IMR-90 (cell line): ENCODE measurements around the gene PPP1CA. TPM values are rescaled to one million over a fixed set of nuclear protein-coding genes. Genes with fewer than 3 reads are reported as not detected.

Experiments
- ATAC-seq: fragments of 200-7000 bp; cut with Tn5 transposase; 2 replicates; pipeline ENCODE4 v1.9.1; 2020; ENCODE audit warnings: low read depth, mild to moderate bottlenecking, moderate library complexity
- BruUV-seq: library from RNA; stranded (reverse); fragments of 400-500 nt; replicated peaks from 2 replicates; lab custom pipeline; 2021; lab: Mats Ljungman, UMichigan
- CTCF ChIA-PET: fragments of 300-600 bp; formaldehyde crosslinking; extraction: SDS; loops from one replicate; lab custom pipeline; 2021; ENCODE audit warnings: antibody characterized with exemption; lab: Yijun Ruan, JAX
- POLR2A ChIA-PET: fragments of 300-600 bp; sonication (Branson Sonifier 250); formaldehyde crosslinking; loops from one replicate; lab custom pipeline; 2022; ENCODE audit warnings: antibody characterized with exemption; ENCODE audit not compliant: unreplicated experiment; lab: Charles Lee
- DNase-seq: peaks from one replicate; pipeline ENCODE4 v3.0.0; 2013
- H2AFZ ChIP-seq: replicated peaks from 2 replicates; pipeline ENCODE3; 2013; ENCODE audit warnings: low read length, mild to moderate bottlenecking; ENCODE audit not compliant: poor library complexity
- H2AK5ac ChIP-seq: 2 replicates; pipeline ENCODE4 v1.6.1; 2013; ENCODE audit warnings: low read depth, low read length, inconsistent platforms
- H2AK9ac ChIP-seq: replicated peaks from 2 replicates; pipeline ENCODE3; 2013; ENCODE audit warnings: mild to moderate bottlenecking, low read depth, low read length, moderate library complexity; ENCODE audit not compliant: poor library complexity
- H2BK120ac ChIP-seq: 2 replicates; pipeline ENCODE4 v1.6.1; 2013; ENCODE audit warnings: low read depth, low read length, inconsistent platforms
- H2BK15ac ChIP-seq: 3 replicates; pipeline ENCODE4 v1.6.1; 2013; ENCODE audit warnings: low read depth, low read length, inconsistent platforms
- H2BK20ac ChIP-seq: 2 replicates; pipeline ENCODE4 v1.6.1; 2013; ENCODE audit warnings: low read depth, mild to moderate bottlenecking, inconsistent platforms, low read length, moderate library complexity
- H2BK5ac ChIP-seq: 2 replicates; pipeline ENCODE4 v1.6.1; 2013; ENCODE audit warnings: mild to moderate bottlenecking, low read depth, low read length, inconsistent platforms; ENCODE audit not compliant: poor library complexity, severe bottlenecking
- H3K14ac ChIP-seq: replicated peaks from 2 replicates; pipeline ENCODE4 v1.6.1; 2013; ENCODE audit warnings: low read depth, low read length, inconsistent platforms
- H3K18ac ChIP-seq: 2 replicates; pipeline ENCODE4 v1.6.1; 2013; ENCODE audit warnings: low read depth, low read length, control low read depth
- H3K23ac ChIP-seq: 2 replicates; pipeline ENCODE4 v1.6.1; 2013; ENCODE audit warnings: low read depth, low read length, inconsistent platforms
- H3K27ac ChIP-seq: 2 replicates; pipeline ENCODE4 v1.5.1; 2013; ENCODE audit warnings: mild to moderate bottlenecking, control low read depth, low read length; ENCODE audit not compliant: insufficient read depth
- H3K27me3 ChIP-seq: 2 replicates; pipeline ENCODE4 v1.6.1; 2013; ENCODE audit warnings: low read length; ENCODE audit not compliant: control insufficient read depth, insufficient read depth
- H3K36me3 ChIP-seq: 2 replicates; pipeline ENCODE4 v1.6.1; 2013; ENCODE audit warnings: low read length, mixed read lengths; ENCODE audit not compliant: control insufficient read depth, insufficient read depth
- H3K4ac ChIP-seq: 2 replicates; pipeline ENCODE4 v1.6.1; 2013; ENCODE audit warnings: low read depth, low read length, inconsistent platforms
- H3K4me1 ChIP-seq: 2 replicates; pipeline ENCODE4 v1.6.1; 2013; ENCODE audit warnings: low read length, mixed read lengths; ENCODE audit not compliant: control insufficient read depth, insufficient read depth
- H3K4me2 ChIP-seq: 2 replicates; pipeline ENCODE4 v1.6.1; 2013; ENCODE audit warnings: low read depth, mild to moderate bottlenecking, control low read depth, low read length, moderate library complexity
- H3K4me3 ChIP-seq: 2 replicates; pipeline ENCODE4 v1.5.1; 2013; ENCODE audit warnings: low read depth, mild to moderate bottlenecking, control low read depth, low read length, moderate library complexity; ENCODE audit not compliant: insufficient read depth
- H3K56ac ChIP-seq: 2 replicates; pipeline ENCODE4 v1.6.1; 2013; ENCODE audit warnings: low read length, inconsistent platforms; ENCODE audit not compliant: insufficient read depth; ENCODE audit errors: extremely low read depth
- H3K79me1 ChIP-seq, 2 experiments: 2 replicates each; pipeline ENCODE4 v1.6.1; 2013; ENCODE audit warnings: low read length in 2 of 2, inconsistent platforms in 1 of 2, low read depth in 1 of 2
- H3K9ac ChIP-seq: 2 replicates; pipeline ENCODE4 v1.6.1; 2013; ENCODE audit warnings: low read depth, low read length, control low read depth
- H3K9me1 ChIP-seq: 2 replicates; pipeline ENCODE4 v1.6.1; 2013; ENCODE audit warnings: low read length, inconsistent platforms; ENCODE audit not compliant: insufficient read depth
- H3K9me3 ChIP-seq: 2 replicates; pipeline ENCODE4 v1.6.1; 2013; ENCODE audit warnings: low read length; ENCODE audit not compliant: control insufficient read depth, insufficient read depth
- H4K20me1 ChIP-seq: 2 replicates; pipeline ENCODE4 v1.6.1; 2013; ENCODE audit warnings: low read length, inconsistent platforms; ENCODE audit not compliant: insufficient read depth
- H4K5ac ChIP-seq: 2 replicates; pipeline ENCODE4 v1.6.1; 2013; ENCODE audit warnings: mild to moderate bottlenecking, low read depth, low read length, control low read depth
- H4K8ac ChIP-seq, 2 experiments: 2 replicates each; pipeline ENCODE4 v1.6.1; 2013; ENCODE audit warnings: low read depth in 2 of 2, low read length in 2 of 2, control low read depth in 1 of 2, inconsistent platforms in 1 of 2
- H4K91ac ChIP-seq: 2 replicates; pipeline ENCODE4 v1.6.1; 2013; ENCODE audit warnings: low read depth, low read length, inconsistent platforms; ENCODE audit not compliant: insufficient read depth
- BHLHE40 ChIP-seq: fragments of 150-350 bp; IDR thresholded peaks from 2 replicates; pipeline ENCODE4 v1.6.1; 2016; ENCODE audit warnings: mild to moderate bottlenecking, low read depth, low read length
- CEBPB ChIP-seq: IDR thresholded peaks from 2 replicates; pipeline ENCODE4 v1.6.1; 2012; ENCODE audit warnings: low read depth, low read length, improper control_type of control experiment
- CHD1 ChIP-seq: IDR thresholded peaks from 2 replicates; pipeline ENCODE4 v1.6.1; 2012; ENCODE audit warnings: low read depth, low read length, improper control_type of control experiment
- FOS ChIP-seq: fragments of 150-350 bp; IDR thresholded peaks from 2 replicates; pipeline ENCODE4 v1.6.1; 2016; ENCODE audit warnings: low read depth, low read length
- MAFK ChIP-seq: IDR thresholded peaks from 2 replicates; pipeline ENCODE4 v1.6.1; 2012; ENCODE audit warnings: low read depth, low read length, improper control_type of control experiment
- MAZ ChIP-seq: IDR thresholded peaks from 2 replicates; pipeline ENCODE4 v1.6.1; 2012; ENCODE audit warnings: low read depth, mild to moderate bottlenecking, low read length, improper control_type of control experiment, moderate library complexity, borderline replicate concordance
- MXI1 ChIP-seq: IDR thresholded peaks from 2 replicates; pipeline ENCODE4 v1.6.1; 2012; ENCODE audit warnings: low read depth, mild to moderate bottlenecking, low read length, moderate library complexity, borderline replicate concordance
- POLR2A ChIP-seq: IDR thresholded peaks from 2 replicates; pipeline ENCODE4 v1.6.1; 2012; ENCODE audit warnings: mild to moderate bottlenecking, low read depth, low read length
- RAD21 ChIP-seq: IDR thresholded peaks from 2 replicates; pipeline ENCODE4 v1.6.1; 2012; ENCODE audit warnings: low read length, improper control_type of control experiment
- RCOR1 ChIP-seq: IDR thresholded peaks from 2 replicates; pipeline ENCODE4 v1.6.1; 2012; ENCODE audit warnings: mild to moderate bottlenecking, low read length, improper control_type of control experiment; ENCODE audit not compliant: insufficient replicate concordance
- RFX5 ChIP-seq: IDR thresholded peaks from 2 replicates; pipeline ENCODE4 v1.8.0; 2012; ENCODE audit warnings: low read depth, mild to moderate bottlenecking, low read length, moderate library complexity
- SMC3 ChIP-seq: fragments of 150-350 bp; IDR thresholded peaks from 2 replicates; pipeline ENCODE4 v1.6.1; 2016; ENCODE audit warnings: low read depth, mild to moderate bottlenecking, antibody characterized with exemption, low read length, moderate library complexity
- WGBS, 2 experiments: methylation state at CpG; one replicate each; pipeline versions ENCODE4 v1.1.5 to v1.1.7; 2013; ENCODE audit warnings: missing lambda C conversion rate in 2 of 2; ENCODE audit not compliant: insufficient read length in 1 of 2; ENCODE audit errors: extremely low coverage in 2 of 2; 5-methylcytosine and 5-hydroxymethylcytosine counted together
- dilution Hi-C: fragments of 300-500 bp; cut with HindIII; formaldehyde crosslinking; loops from one replicate; pipeline ENCODE4 v1.14.3; 2018; ENCODE audit warnings: low sequenced_read_pairs; ENCODE audit not compliant: unreplicated experiment
- in situ Hi-C: fragments of 300-500 bp; cut with MboI; formaldehyde crosslinking; loops from 3 replicates; pipeline ENCODE4 v1.14.3; 2019; ENCODE audit warnings: low sequenced_read_pairs, inconsistent platforms, mixed read lengths
- intact Hi-C: fragments of 100-400 bp; cut with micrococcal nuclease; formaldehyde crosslinking; loops from 2 replicates; pipeline ENCODE4 v1.10.0; 2022
- polyA plus RNA-seq, 3 experiments: library from polyadenylated mRNA; depleted of rRNA; stranded (reverse); fragments of >200 nt; gene quantifications; 2 replicates each; pipeline ENCODE4 v1.2.3, GENCODE V29; 2012; ENCODE audit warnings: low replicate concordance in 1 of 3
- total RNA-seq: library from RNA; depleted of rRNA; stranded (reverse); fragments of >200 nt; gene quantifications from 2 replicates; pipeline ENCODE4 v1.2.3, GENCODE V29; 2012
- TF ChIP-seq, protein P1 (sequence below): conservative IDR thresholded peaks from 2 replicates; pipeline ENCODE4 v1.5.1; 2012; ENCODE audit warnings: mild to moderate bottlenecking, low read depth, low read length, improper control_type of control experiment
- TF ChIP-seq, protein P2 (sequence below): fragments of 150-350 bp; IDR thresholded peaks from 2 replicates; pipeline ENCODE4 v1.6.1; 2016; ENCODE audit warnings: low read depth, mild to moderate bottlenecking, low read length, moderate library complexity, borderline replicate concordance
- TF ChIP-seq, protein P3 (sequence below): fragments of 150-350 bp; IDR thresholded peaks from 2 replicates; pipeline ENCODE4 v1.6.1; 2017; ENCODE audit warnings: mild to moderate bottlenecking, antibody characterized with exemption, low read length, low read depth

Gene PPP1CA
- total and polyA plus RNA-seq, 2 of the 4 experiments (the other 2 are of a cell fraction), result 228 to 313 TPM

DNA sequence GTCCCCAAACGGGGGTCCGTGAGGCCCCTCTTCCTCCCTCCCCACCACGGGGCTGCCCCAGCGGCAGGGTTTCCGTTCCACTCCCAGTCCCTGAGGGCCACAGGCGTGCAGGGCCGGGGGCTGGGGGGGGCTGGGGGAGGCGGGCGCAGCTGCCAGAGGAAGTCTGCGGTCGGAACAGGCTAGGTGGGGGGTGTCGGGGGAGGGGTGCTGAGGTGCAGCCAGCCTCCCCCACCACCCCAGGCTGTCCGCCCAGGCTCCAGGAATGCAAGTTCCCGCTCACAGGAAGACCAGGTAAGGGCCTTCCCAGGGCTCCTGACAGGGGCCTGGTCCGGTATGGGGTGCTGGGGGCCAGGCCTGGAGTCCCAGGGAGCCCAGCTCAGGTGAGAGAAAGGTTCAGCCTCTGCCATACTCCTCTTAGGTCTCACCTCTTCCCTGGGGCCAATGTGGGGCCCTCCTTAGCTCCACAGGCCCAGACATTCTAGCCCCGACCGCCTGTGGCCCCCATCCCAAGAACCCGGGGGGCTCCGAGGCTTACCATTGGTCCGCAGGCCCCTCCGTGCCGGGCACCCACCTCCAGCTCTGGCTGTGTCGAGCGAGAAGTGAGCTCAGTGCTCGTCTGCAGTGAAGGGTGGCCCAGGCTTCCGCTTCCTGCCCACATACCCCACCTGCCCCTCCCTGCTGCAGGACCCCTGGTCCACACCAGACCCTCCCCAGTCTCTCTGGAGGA lies 35.6 kb upstream of the PPP1CA start, which contains the start of gene PTPRCAP:
PTPRCAP (minus strand) TSS at position 601 of the 727 bp plus-strand sequence; CDS start at position 538, 63 bp downstream.
- H2BK20ac ChIP-seq, result no peak within 1 kb of the TSS
- H3K27me3 ChIP-seq, result no peaks in the 10 kb centered on the region
- peaks cover 6 to 17% of the 10 kb centered on the region in 2 experiments for H3K79me1 ChIP-seq
- no peak within 1 kb of the TSS for H3K14ac ChIP-seq
- H2BK120ac ChIP-seq, result no peak within 1 kb of the TSS
- peaks cover 5% of the 10 kb centered on the region; the same call in 1 of the 2 replicates for H3K9me1 ChIP-seq
- H3K18ac ChIP-seq, result no peak within 1 kb of the TSS
- H2BK5ac ChIP-seq, result no peak within 1 kb of the TSS
- no peak within 1 kb of the TSS for H3K27ac ChIP-seq
- H3K9ac ChIP-seq, result no peak within 1 kb of the TSS
- H4K8ac ChIP-seq, result no peak within 1 kb of the TSS
- H3K56ac ChIP-seq, result no peak within 1 kb of the TSS
- CTCF ChIA-PET, result no interaction called here
- H3K36me3 ChIP-seq, result peaks cover 66% of the 10 kb centered on the region
- no peak within 1 kb of the TSS for H3K4ac ChIP-seq
- dilution Hi-C loops (no loop called here), in situ Hi-C loops (no loop called here), intact Hi-C loops (no loop called here)
- no peak within 1 kb of the TSS for H3K23ac ChIP-seq
- no peak within 1 kb of the TSS for H4K91ac ChIP-seq
- no peaks in the 10 kb centered on the region for H3K4me1 ChIP-seq
- no peak within 1 kb of the TSS for H2BK15ac ChIP-seq
- H3K9me3 ChIP-seq, result no peaks in the 10 kb centered on the region
- H4K20me1 ChIP-seq, result peaks cover 3% of the 10 kb centered on the region
- H2AK5ac ChIP-seq, result no peak within 1 kb of the TSS
- no peak within 1 kb of the TSS for H3K4me2 ChIP-seq
- ATAC-seq (no peak), DNase-seq (no peak)
- no peak within 1 kb of the TSS for H3K4me3 ChIP-seq
- 90% methylated on average over 5 of the region's 26 CpGs; no CpG with 5 or more reads in 1 of the 2 experiments for WGBS, 2 experiments
- no TSS peak for BruUV-seq
- POLR2A ChIA-PET, result interaction anchor here (0.5 to 0.6 kb wide), 2 partner anchors 30 to 1366 kb away, joined by 3 to 12 read pairs; no protein-coding TSS in a partner anchor
- peak within 1 kb of the TSS; percentile 7 for H2AFZ ChIP-seq
- no peak within 1 kb of the TSS for H4K5ac ChIP-seq
- no peak within 1 kb of the TSS for H2AK9ac ChIP-seq
- TF ChIP-seq RFX5 (no peak), MAZ (no peak), CEBPB (no peak), RCOR1 (no peak), CHD1 (no peak), MXI1 (no peak), POLR2A (no peak), RAD21 (no peak), BHLHE40 (no peak), SMC3 (no peak), FOS (no peak), MAFK (no peak)
- TF ChIP-seq, protein P1, sequence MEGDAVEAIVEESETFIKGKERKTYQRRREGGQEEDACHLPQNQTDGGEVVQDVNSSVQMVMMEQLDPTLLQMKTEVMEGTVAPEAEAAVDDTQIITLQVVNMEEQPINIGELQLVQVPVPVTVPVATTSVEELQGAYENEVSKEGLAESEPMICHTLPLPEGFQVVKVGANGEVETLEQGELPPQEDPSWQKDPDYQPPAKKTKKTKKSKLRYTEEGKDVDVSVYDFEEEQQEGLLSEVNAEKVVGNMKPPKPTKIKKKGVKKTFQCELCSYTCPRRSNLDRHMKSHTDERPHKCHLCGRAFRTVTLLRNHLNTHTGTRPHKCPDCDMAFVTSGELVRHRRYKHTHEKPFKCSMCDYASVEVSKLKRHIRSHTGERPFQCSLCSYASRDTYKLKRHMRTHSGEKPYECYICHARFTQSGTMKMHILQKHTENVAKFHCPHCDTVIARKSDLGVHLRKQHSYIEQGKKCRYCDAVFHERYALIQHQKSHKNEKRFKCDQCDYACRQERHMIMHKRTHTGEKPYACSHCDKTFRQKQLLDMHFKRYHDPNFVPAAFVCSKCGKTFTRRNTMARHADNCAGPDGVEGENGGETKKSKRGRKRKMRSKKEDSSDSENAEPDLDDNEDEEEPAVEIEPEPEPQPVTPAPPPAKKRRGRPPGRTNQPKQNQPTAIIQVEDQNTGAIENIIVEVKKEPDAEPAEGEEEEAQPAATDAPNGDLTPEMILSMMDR, result no peak
- TF ChIP-seq, protein P2, sequence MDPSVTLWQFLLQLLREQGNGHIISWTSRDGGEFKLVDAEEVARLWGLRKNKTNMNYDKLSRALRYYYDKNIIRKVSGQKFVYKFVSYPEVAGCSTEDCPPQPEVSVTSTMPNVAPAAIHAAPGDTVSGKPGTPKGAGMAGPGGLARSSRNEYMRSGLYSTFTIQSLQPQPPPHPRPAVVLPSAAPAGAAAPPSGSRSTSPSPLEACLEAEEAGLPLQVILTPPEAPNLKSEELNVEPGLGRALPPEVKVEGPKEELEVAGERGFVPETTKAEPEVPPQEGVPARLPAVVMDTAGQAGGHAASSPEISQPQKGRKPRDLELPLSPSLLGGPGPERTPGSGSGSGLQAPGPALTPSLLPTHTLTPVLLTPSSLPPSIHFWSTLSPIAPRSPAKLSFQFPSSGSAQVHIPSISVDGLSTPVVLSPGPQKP, result no peak
- TF ChIP-seq, protein P3, sequence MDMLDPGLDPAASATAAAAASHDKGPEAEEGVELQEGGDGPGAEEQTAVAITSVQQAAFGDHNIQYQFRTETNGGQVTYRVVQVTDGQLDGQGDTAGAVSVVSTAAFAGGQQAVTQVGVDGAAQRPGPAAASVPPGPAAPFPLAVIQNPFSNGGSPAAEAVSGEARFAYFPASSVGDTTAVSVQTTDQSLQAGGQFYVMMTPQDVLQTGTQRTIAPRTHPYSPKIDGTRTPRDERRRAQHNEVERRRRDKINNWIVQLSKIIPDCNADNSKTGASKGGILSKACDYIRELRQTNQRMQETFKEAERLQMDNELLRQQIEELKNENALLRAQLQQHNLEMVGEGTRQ, result no peak
